Stimulated activated CD4-positive, alpha-beta T cell treated with anti-CD3 and anti-CD28 coated beads, Interleukin-2, amount 100 ng/mL, for 24 hours (primary cell): ENCODE measurements around the gene ZMPSTE24.
"Not testable (repeated sequence)": the region's sequence is repeated elsewhere in the genome, so short reads cannot be mapped to it uniquely, and the experiment has no call there.

Experiments
- DNase-seq, 2 donors: peaks; one replicate each; pipeline ENCODE4 v3.0.0-alpha.2; 2020

ZMPSTE24 gene

DNA sequence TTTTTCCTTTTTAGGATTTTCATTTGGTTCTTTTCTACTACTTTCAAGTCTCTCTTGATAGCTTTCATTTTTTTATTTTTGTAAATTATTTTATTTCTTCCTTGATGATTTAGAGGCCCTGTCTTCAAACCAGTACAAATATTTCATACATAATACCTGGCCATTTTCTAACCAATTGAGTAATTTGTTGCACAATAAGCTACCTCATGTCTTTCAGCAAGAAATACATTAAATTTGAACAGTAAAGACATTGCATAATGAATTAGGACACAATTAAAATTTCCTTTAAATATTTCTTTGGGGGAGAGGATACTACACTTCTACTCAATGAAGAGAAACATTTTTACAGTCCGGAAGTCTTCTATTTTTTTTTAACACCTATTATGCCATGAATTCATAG, 74.7 kb downstream of the ZMPSTE24 start:
- DNase-seq: no peak

DNA sequence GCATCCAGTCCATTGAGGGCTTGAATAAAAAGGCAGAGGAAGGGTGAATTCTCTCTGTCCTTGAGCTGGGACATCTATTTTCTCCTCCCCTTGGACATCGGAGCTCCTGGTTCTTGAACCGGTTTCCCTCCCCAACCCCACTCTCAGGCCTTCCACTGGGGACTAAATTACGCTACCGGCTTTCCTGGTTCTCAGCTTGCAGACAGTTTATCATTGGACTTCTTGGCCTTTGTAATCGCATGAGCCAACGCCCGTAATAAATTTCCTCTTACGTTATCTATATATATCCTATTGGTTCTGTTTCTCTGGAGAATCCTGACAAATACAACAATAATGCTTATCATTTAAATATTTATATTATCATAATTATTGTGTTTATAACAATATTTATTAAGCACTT, 79.4 kb downstream of the ZMPSTE24 start:
- no peak for DNase-seq

- peak; percentile 92 to 94 for DNase-seq
Measured at GRCh38 chr1:40338745-40339419, 80.8 kb downstream of the ZMPSTE24 start.

DNA sequence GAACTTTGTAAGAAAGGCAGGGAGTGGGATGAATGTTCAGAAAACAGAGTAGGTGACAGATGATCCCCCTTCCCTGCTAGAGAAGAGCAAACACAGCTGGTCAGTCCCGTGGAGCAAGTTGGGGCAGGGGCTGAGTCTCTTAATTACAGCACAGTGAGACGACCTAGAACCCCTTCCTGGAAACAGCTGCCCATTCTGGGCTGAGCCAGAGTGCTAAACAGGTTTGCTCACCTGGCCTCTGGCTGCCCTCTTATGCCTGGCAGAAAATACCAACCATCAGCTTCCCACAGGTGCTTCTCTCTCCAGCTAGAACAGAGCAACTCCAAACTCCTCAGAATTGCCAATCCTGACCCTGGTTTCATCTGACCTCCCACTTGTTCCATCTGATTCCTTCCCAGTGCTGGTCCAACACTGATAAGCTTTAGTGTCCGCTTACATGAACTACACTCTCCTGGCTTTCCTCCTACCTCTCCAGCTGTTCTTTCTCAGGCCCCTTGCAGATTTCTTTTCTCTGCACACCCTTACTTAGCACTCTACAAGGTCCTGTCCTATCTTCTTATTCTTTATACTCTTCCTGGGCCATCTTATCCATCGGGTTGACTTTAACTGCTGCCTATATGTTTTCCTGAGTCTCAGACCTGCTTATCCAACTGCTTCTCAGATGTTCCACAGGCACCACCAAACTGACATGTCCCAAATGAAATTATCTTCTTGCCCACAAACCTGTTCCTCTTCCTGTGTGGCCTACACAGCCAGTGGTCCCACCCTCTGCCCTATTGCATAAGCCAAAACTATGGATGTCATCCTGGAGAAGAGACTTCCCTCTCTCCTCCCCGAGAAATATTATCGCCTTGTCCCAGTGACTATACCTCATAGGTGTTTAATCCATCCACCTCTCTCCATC, 81.6 kb downstream of the ZMPSTE24 start:
- no peak for DNase-seq

DNA sequence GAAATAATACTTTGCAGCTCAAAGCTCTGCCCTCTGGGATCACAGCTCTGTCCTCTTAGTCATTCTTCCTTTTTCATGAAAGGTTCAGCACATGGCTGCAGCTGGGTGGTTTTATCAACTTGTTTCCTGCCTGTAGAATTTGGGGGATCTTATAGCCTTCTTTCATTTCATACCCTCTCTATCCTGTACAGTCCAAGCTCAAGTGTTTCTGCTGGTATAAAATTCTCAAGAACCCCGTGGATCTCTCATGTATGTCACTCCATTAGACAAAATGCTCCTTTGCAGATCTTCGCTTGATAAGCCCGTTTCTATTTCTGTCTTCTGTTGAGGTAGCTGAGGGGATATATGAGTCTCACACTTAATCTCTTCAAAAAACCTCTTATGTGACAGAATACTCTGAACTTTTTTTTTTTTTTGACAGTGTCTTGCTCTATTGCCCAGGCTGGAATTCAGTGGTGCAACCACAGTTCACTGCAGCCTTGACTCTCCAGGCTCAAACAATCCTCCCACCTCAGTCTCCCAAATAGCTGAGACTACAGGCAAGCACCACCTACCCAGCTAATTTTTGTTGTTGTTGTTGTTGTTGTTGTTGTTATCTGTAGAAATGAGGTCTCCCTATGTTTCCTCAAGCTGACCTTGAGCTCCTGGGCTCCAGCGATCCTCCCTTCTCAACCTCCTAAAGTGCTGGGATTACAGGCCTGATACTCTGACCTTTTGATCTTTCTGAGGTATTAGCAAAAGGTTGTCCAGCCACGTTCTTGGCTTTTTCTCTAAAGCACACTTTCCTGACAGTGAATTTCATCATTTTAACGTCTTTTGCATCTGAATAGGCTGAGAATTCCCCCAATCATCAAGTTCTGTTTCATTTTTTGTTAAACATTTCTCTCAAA, 83.7 kb downstream of the ZMPSTE24 start:
- no peak for DNase-seq

DNA sequence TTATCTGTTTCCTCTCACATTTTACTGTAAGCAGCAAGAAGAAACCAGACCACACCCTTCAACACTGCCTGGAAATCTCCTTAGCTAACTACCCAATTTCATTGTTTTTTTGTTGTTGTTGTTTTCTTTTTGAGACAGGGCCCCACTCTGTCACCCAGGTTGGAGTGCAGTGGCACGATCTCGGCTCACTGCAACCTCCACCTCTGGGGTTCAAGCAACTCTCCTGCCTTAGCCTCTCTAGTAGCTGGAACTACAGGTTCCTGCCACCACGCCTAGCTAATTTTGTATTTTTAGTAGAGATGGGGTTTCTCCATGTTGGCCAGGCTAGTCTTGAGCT, 84.3 kb downstream of the ZMPSTE24 start:
- not testable (repeated sequence) for DNase-seq
